Inflammatory macrophage (primary cell): ENCODE measurements around the gene SERTM2.

ENCODE experiments used
- DNase-seq, 2 donors: peaks; one replicate each; pipeline ENCODE4 v3.0.0-alpha.2; 2020 to 2022

The SERTM2 gene

DNA sequence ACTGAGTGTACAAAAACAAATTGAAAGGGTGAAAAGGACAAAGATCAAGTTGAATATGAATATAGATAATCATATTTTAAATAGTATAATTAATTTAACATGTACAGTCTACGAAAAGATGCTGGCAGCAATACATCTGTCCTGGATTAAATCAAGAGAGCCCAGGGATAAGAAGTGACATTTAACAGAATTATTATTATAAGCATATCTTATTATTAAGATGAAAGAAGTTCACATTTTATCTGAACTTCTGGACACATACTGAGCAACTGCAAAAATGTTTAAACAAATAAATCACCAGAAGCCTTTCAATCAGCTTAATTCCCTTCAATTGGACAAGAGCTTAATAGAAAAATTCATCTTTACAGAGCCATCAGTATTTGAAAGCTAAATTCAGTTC is 50.4 kb downstream of the SERTM2 start:
- DNase-seq = no peak

DNA sequence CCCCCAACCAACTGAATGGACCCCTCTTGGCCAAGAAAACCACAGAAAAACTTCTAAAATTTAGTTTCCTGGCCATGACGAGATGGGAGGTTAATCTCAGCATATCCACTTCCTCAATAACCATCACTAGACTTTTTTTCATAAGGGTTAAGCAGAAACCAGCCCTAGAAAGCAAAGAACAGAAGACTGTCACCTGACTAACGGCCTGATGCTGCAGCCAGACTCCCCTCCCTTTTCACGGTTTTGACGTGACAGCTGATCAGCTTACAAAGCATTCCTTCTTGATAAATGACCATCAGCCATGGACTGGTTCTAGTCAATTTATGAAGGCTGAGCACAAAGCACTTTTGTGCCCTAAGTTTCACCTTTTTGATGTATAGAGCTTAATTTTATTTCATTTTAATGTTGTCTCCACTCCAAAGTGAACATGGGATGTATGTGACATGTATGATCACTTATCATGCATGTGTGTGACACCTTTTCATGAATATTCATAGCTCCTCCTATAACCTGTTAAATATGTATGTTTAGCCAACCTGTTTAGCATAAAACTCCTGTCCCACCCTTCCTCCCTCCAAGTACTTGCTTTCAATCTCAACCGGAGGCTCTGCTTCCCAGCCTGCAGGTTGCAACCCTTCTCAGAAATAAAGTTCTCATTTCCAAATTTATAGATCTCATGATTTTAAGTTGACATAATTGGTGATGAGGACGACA is 56.3 kb downstream of the SERTM2 start:
- no peak for DNase-seq

DNA sequence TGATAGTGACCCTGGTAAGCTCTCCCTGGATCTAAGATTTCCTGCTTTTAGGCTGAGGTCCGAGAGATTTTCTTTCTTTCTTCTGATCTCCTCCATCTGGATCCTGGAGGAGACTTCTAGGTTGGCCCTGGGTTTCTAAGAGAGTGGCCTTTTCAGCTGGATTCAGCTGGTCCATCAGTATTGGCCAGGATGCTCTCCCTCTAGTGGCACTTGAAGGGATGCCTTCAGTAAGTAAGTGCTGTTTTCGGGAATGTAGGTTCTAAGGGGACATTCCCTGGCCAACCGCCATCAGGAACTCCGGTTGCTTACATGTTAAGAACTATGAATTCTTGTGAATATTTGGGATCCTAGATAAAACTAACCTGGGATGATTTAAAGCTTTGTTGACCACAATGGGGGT is 56.9 kb downstream of the SERTM2 start:
- no peak for DNase-seq

DNA sequence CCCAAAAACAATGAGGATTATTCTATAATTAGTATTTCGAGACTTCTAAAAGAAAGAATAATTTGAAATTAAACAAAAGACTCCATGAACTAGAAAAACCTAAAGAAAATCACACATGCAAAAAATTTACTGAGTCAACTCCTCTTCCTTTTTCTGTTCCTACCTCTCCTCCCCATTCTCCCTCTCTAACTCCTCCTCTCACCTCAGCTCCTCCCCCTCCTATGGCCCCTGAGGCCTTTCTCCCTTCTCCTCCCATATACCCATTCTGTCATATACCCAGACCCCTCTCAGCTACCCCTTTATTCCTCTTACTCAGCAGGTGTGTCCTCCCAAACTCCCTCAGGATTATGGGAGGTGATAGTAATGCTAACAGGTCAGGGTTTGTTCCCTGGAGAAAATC is 57.4 kb downstream of the SERTM2 start:
- DNase-seq = no peak
